ENCODE results near the gene NEK10. TPM values are rescaled to one million over a fixed set of nuclear protein-coding genes. Genes with fewer than 3 reads are reported as not detected.

NEK10 gene
- polyA plus RNA-seq, 5 donors = 2.8 to 9.1 (median 6.2) TPM

Other genes starting within 250 kb of the NEK10 start
- gene SLC4A7, start 115.0 kb upstream of the NEK10 start, polyA plus RNA-seq (ENCODE audit: insufficient read depth in 1 of 5, insufficient read length in 5 of 5, low replicate concordance in 1 of 5) = 10 to 100 TPM; 19.7 to 44.6 (median 38.3) TPM

Data from right lung (tissue), 5 donors.